Panc1 (cell line): Measurements from ENCODE around the gene TRPM1. TPM values are rescaled to one million over a fixed set of nuclear protein-coding genes. Genes with fewer than 3 reads are reported as not detected.

Source experiments
- ATAC-seq: fragments of 200-7000 bp; cut with Tn5 transposase; 2 replicates; pipeline ENCODE4 v1.9.1; 2020; ENCODE audit warnings: mild to moderate bottlenecking, moderate library complexity
- BruUV-seq: library from RNA; stranded (reverse); fragments of 400-500 nt; replicated peaks from 2 replicates; lab custom pipeline; 2021; lab: Mats Ljungman, UMichigan
- CTCF ChIA-PET: fragments of 300-600 bp; sonication (Branson Sonifier 250); formaldehyde crosslinking; loops from one replicate; lab custom pipeline; 2022; ENCODE audit warnings: antibody characterized with exemption; lab: Charles Lee
- POLR2A ChIA-PET: fragments of 300-600 bp; sonication (Branson Sonifier 250); formaldehyde crosslinking; loops from one replicate; lab custom pipeline; 2022; ENCODE audit warnings: antibody characterized with exemption; lab: Charles Lee
- DNase-seq: peaks from one replicate; pipeline ENCODE4 v3.0.0-alpha.2; 2010; ENCODE audit warnings: low read depth, low spot score
- H3K27ac ChIP-seq: 2 replicates; pipeline ENCODE4 v1.5.1; 2011; ENCODE audit warnings: mild to moderate bottlenecking, low read length, inconsistent platforms
- H3K27me3 ChIP-seq: fragments of 200-500 bp; sonication (Bioruptor generic); 2 replicates; pipeline ENCODE4 v1.6.0; 2014; ENCODE audit warnings: low read length, inconsistent platforms; ENCODE audit not compliant: control insufficient read depth, insufficient read depth
- H3K36me3 ChIP-seq: fragments of 200-500 bp; sonication (Bioruptor generic); 2 replicates; pipeline ENCODE4 v1.5.1; 2014; ENCODE audit warnings: inconsistent platforms, mild to moderate bottlenecking, low read length, moderate library complexity; ENCODE audit not compliant: control insufficient read depth, insufficient read depth
- H3K4me1 ChIP-seq: 2 replicates; pipeline ENCODE4 v1.5.1; 2011; ENCODE audit warnings: inconsistent platforms, mild to moderate bottlenecking, low read length, moderate library complexity; ENCODE audit not compliant: control insufficient read depth, insufficient read depth
- H3K4me3 ChIP-seq, 2 experiments: 2 replicates each; pipeline ENCODE4 v1.5.1; 2011 to 2012; ENCODE audit warnings: low read depth in 2 of 2, low read length in 2 of 2, mild to moderate bottlenecking in 2 of 2, inconsistent platforms in 1 of 2, moderate library complexity in 1 of 2
- H3K9me3 ChIP-seq: fragments of 200-500 bp; sonication (Bioruptor generic); 2 replicates; pipeline ENCODE4 v1.5.1; 2014; ENCODE audit warnings: low read depth, mild to moderate bottlenecking, inconsistent platforms, low read length, moderate library complexity; ENCODE audit not compliant: control insufficient read depth, insufficient read depth
- CTCF ChIP-seq: fragments of 450-650 bp; IDR thresholded peaks from 2 replicates; pipeline ENCODE4 v1.5.1; 2017; ENCODE audit warnings: mild to moderate bottlenecking
- POLR2AphosphoS5 ChIP-seq: IDR thresholded peaks from 2 replicates; pipeline ENCODE4 v1.6.1; 2012; ENCODE audit warnings: mild to moderate bottlenecking, low read depth, low read length, moderate library complexity
- SIN3A ChIP-seq: IDR thresholded peaks from 2 replicates; pipeline ENCODE4 v1.6.1; 2012; ENCODE audit warnings: low read depth, mild to moderate bottlenecking, low read length, moderate library complexity, borderline replicate concordance; ENCODE audit not compliant: insufficient read depth
- TCF7L2 ChIP-seq: IDR thresholded peaks from 2 replicates; pipeline ENCODE4 v1.6.1; 2011; ENCODE audit warnings: mild to moderate bottlenecking, low read depth, low read length, inconsistent platforms
- in situ Hi-C: cut with HindIII; loops from 2 replicates; pipeline ENCODE4 v1.10.0; 2016; ENCODE audit warnings: low sequenced_read_pairs, low pct_unique_long_range_greater_than_20kb
- intact Hi-C: fragments of 100-400 bp; cut with micrococcal nuclease; formaldehyde crosslinking; loops from one replicate; pipeline ENCODE4 v1.10.0; 2022; ENCODE audit not compliant: unreplicated experiment
- total RNA-seq: library from RNA; stranded (reverse); gene quantifications from one replicate; pipeline ENCODE4 v1.2.1, GENCODE V29; 2021; ENCODE audit not compliant: unreplicated experiment
- TF ChIP-seq, protein P1 (sequence below), 2 experiments: IDR thresholded peaks; 2 replicates each; pipeline ENCODE4 v1.6.1; 2011 to 2012; ENCODE audit warnings: low read depth in 2 of 2, control low read depth in 1 of 2, low read length in 1 of 2, mild to moderate bottlenecking in 1 of 2, moderate library complexity in 1 of 2; ENCODE audit not compliant: insufficient read depth in 1 of 2

Gene TRPM1
- total RNA-seq, 1 experiment from 2014 or later: not detected

GRCh38 chr15:30973379-30973778, 128.1 kb downstream of the TRPM1 start:
- BruUV-seq: no TSS peak
- Histone ChIP-seq H3K27me3 (no peaks in the 10 kb centered on the region), H3K9me3 (no peaks in the 10 kb centered on the region), H3K27ac (no peak overlapping the region), H3K36me3 (peaks cover 7% of the 10 kb centered on the region; the same call in 1 of the 2 replicates), H3K4me3 (no peak overlapping the region), H3K4me1 (no peaks in the 10 kb centered on the region)
- no peak for TF ChIP-seq CTCF
- TF ChIP-seq POLR2AphosphoS5: no peak
- TF ChIP-seq, protein P1, sequence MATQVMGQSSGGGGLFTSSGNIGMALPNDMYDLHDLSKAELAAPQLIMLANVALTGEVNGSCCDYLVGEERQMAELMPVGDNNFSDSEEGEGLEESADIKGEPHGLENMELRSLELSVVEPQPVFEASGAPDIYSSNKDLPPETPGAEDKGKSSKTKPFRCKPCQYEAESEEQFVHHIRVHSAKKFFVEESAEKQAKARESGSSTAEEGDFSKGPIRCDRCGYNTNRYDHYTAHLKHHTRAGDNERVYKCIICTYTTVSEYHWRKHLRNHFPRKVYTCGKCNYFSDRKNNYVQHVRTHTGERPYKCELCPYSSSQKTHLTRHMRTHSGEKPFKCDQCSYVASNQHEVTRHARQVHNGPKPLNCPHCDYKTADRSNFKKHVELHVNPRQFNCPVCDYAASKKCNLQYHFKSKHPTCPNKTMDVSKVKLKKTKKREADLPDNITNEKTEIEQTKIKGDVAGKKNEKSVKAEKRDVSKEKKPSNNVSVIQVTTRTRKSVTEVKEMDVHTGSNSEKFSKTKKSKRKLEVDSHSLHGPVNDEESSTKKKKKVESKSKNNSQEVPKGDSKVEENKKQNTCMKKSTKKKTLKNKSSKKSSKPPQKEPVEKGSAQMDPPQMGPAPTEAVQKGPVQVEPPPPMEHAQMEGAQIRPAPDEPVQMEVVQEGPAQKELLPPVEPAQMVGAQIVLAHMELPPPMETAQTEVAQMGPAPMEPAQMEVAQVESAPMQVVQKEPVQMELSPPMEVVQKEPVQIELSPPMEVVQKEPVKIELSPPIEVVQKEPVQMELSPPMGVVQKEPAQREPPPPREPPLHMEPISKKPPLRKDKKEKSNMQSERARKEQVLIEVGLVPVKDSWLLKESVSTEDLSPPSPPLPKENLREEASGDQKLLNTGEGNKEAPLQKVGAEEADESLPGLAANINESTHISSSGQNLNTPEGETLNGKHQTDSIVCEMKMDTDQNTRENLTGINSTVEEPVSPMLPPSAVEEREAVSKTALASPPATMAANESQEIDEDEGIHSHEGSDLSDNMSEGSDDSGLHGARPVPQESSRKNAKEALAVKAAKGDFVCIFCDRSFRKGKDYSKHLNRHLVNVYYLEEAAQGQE (IDR thresholded peaks at IDR 0.05; ENCODE audit: insufficient read depth in 1 of 2, low read depth in 2 of 2, low read length in 1 of 2): no peak
- TF ChIP-seq TCF7L2: no peak
- in situ Hi-C loops: no loop called here
- intact Hi-C loops: no loop called here
- ATAC-seq (no peak), DNase-seq (no peak)
- CTCF ChIA-PET: no interaction called here
- POLR2A ChIA-PET: no interaction called here

GRCh38 chr15:30969724-30970123, 131.8 kb downstream of the TRPM1 start:
- Histone ChIP-seq H3K27ac (no peak overlapping the region), H3K9me3 (no peaks in the 10 kb centered on the region), H3K27me3 (no peaks in the 10 kb centered on the region), H3K36me3 (peaks cover 10% of the 10 kb centered on the region), H3K4me1 (no peaks in the 10 kb centered on the region), H3K4me3 (no peak overlapping the region)
- ATAC-seq: no peak
- no peak for TF ChIP-seq POLR2AphosphoS5
- no peak for DNase-seq
- CTCF ChIA-PET: no interaction called here
- POLR2A ChIA-PET: interaction anchor here (0.6 kb wide), 1 partner anchor 141 kb away, joined by 3 read pairs; no protein-coding TSS in a partner anchor
- in situ Hi-C loops: no loop called here
- BruUV-seq: no TSS peak
- intact Hi-C loops: no loop called here

GRCh38 chr15:30963681-30964080, 137.8 kb downstream of the TRPM1 start:
- Histone ChIP-seq H3K27ac (no peak overlapping the region), H3K9me3 (no peaks in the 10 kb centered on the region), H3K4me1 (no peaks in the 10 kb centered on the region), H3K36me3 (peaks cover 11% of the 10 kb centered on the region), H3K4me3 (no peak overlapping the region), H3K27me3 (no peaks in the 10 kb centered on the region)
- TF ChIP-seq TCF7L2: no peak
- no peak for TF ChIP-seq SIN3A
- no peak for TF ChIP-seq CTCF
- TF ChIP-seq POLR2AphosphoS5: no peak
- TF ChIP-seq, protein P1 (IDR thresholded peaks at IDR 0.05; ENCODE audit: insufficient read depth in 1 of 2, low read depth in 2 of 2, low read length in 1 of 2): no peak
- in situ Hi-C loops: no loop called here
- POLR2A ChIA-PET: interaction anchor here (0.5 kb wide), 1 partner anchor 1301 kb away, joined by 6 read pairs; no protein-coding TSS in a partner anchor
- BruUV-seq: no TSS peak
- no peak for DNase-seq
- intact Hi-C loops: no loop called here
- CTCF ChIA-PET: no interaction called here
- ATAC-seq: no peak
